Prostate gland (tissue), 2 donors: ENCODE data around the gene SELENOW.

Source experiments
- POLR2A ChIP-seq: fragments of 450-650 bp; IDR thresholded peaks from one replicate; pipeline ENCODE4 v1.6.1; 2016; ENCODE audit warnings: antibody characterized with exemption, mild to moderate bottlenecking
- POLR2AphosphoS5 ChIP-seq: sonication (generic); formaldehyde crosslinking; IDR thresholded peaks from one replicate; pipeline ENCODE4 v1.6.1; 2017; ENCODE audit warnings: antibody characterized with exemption
- TF ChIP-seq, protein P1 (sequence below), 4 experiments: fragments of 200-600 bp in 2 of 4; fragments of 450-650 bp in 2 of 4; sonication (generic) in 2 of 4; IDR thresholded peaks; 1 replicate in 3 of 4; 2 replicates in 1 of 4; pipeline ENCODE4 v1.5.1; 2016 to 2019; ENCODE audit warnings: antibody characterized with exemption in 4 of 4, mild to moderate bottlenecking in 2 of 4, moderate library complexity in 2 of 4

DNA sequence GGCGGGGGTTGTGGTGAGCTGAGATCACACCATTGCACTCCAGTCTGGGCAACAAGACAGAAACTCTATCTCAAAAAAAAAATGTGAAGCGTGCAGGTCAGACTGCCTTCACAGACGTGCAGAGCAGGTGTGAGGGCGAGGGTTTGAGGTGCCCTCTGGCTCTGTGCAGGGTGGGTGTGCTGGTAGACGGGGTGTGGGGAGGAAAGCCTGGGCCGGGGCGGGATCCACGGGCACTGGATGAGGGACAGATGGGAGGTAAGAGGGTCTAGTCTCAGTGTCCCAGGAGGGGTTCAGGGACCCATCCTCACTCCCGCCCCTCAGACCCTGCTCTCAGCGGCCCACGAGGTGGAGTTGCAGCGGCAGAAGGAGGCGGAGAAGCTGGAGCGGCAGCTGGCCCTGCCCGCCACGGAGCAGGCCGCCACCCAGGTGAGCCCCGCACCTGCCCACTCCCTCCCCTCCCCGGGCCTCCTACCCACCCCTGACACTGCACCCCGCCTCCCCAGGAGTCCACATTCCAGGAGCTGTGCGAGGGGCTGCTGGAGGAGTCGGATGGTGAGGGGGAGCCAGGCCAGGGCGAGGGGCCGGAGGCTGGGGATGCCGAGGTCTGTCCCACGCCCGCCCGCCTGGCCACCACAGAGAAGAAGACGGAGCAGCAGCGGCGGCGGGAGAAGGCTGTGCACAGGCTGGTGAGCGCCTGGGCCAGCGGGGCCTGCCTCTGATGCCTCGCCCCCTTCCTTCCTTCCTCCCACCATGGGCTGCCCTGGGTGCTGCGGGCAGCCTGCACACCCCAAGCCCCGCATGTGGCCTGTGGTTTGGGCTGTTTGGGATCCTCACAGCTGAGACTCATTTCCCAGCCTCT, 24.1 kb upstream of the SELENOW start:
- TF ChIP-seq POLR2A (no peak), POLR2AphosphoS5 (no peak)
- TF ChIP-seq, protein P1, sequence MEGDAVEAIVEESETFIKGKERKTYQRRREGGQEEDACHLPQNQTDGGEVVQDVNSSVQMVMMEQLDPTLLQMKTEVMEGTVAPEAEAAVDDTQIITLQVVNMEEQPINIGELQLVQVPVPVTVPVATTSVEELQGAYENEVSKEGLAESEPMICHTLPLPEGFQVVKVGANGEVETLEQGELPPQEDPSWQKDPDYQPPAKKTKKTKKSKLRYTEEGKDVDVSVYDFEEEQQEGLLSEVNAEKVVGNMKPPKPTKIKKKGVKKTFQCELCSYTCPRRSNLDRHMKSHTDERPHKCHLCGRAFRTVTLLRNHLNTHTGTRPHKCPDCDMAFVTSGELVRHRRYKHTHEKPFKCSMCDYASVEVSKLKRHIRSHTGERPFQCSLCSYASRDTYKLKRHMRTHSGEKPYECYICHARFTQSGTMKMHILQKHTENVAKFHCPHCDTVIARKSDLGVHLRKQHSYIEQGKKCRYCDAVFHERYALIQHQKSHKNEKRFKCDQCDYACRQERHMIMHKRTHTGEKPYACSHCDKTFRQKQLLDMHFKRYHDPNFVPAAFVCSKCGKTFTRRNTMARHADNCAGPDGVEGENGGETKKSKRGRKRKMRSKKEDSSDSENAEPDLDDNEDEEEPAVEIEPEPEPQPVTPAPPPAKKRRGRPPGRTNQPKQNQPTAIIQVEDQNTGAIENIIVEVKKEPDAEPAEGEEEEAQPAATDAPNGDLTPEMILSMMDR (IDR thresholded peaks at IDR 0.05) = no peak
